Heart left ventricle (tissue), 16 donors: ENCODE measurements around the gene CDH23. TPM values are rescaled to one million over a fixed set of nuclear protein-coding genes. Genes with fewer than 3 reads are reported as not detected.

Experiments used
- ATAC-seq, 4 donors: fragments of 200-7000 bp; cut with Tn5 transposase; one replicate each; pipeline ENCODE4 v1.9.1; 2020 to 2022; ENCODE audit warnings: moderate library complexity in 4 of 4, mild to moderate bottlenecking in 3 of 4, moderate number of reproducible peaks in 1 of 4
- DNase-seq, 5 donors: peaks; one replicate each; pipeline ENCODE4 v3.0.0-alpha.2; 2020
- H3K27ac ChIP-seq, 12 donors: fragments of 200-600 bp; sonication (generic) in 4 of 12; one replicate each; pipeline versions ENCODE4 v1.5.0 to v1.8.0; 2016 to 2022; ENCODE audit warnings: mild to moderate bottlenecking in 2 of 12
- H3K27me3 ChIP-seq, 9 donors: fragments of 200-600 bp; sonication (generic) in 2 of 9; one replicate each; pipeline versions ENCODE4 v1.5.1 to v1.8.0; 2016 to 2022; ENCODE audit warnings: mild to moderate bottlenecking in 3 of 9
- H3K36me3 ChIP-seq, 9 donors: fragments of 200-600 bp; sonication (generic) in 2 of 9; one replicate each; pipeline versions ENCODE4 v1.5.0 to v1.8.0; 2018 to 2022; ENCODE audit warnings: mild to moderate bottlenecking in 2 of 9
- H3K4me1 ChIP-seq, 12 donors: fragments of 200-600 bp; sonication (generic) in 4 of 12; one replicate each; pipeline versions ENCODE4 v1.5.0 to v1.8.0; 2016 to 2022; ENCODE audit warnings: mild to moderate bottlenecking in 3 of 12
- H3K4me3 ChIP-seq, 12 donors: fragments of 200-600 bp; sonication (generic) in 4 of 12; one replicate each; pipeline versions ENCODE4 v1.5.0 to v1.8.0; 2017 to 2022; ENCODE audit warnings: mild to moderate bottlenecking in 9 of 12, moderate library complexity in 4 of 12
- H3K9me3 ChIP-seq, 12 donors: fragments of 200-600 bp; sonication (generic) in 4 of 12; one replicate each; pipeline versions ENCODE4 v1.5.0 to v1.8.0; 2016 to 2022; ENCODE audit warnings: mild to moderate bottlenecking in 1 of 12
- CTCF ChIP-seq, 12 donors: fragments of 200-600 bp; sonication (generic) in 4 of 12; IDR thresholded peaks; one replicate each; pipeline versions ENCODE4 v1.5.0 to v1.8.0; 2018 to 2022; ENCODE audit warnings: antibody characterized with exemption in 12 of 12, mild to moderate bottlenecking in 5 of 12
- POLR2A ChIP-seq, 2 donors: fragments of 450-650 bp; IDR thresholded peaks; one replicate each; pipeline ENCODE4 v1.6.1; 2017; ENCODE audit warnings: antibody characterized with exemption in 2 of 2, mild to moderate bottlenecking in 2 of 2, moderate library complexity in 2 of 2
- WGBS, 4 donors: extraction: QIAGEN DNeasy Blood & Tissue Kit in 2 of 4; methylation state at CpG; one replicate each; pipeline versions ENCODE4 v1.1.5 to v1.1.7; 2013 to 2018; 5-methylcytosine and 5-hydroxymethylcytosine counted together
- intact Hi-C, 10 donors: fragments of 100-400 bp; cut with DNase I; formaldehyde crosslinking; loops; one replicate each; pipeline versions ENCODE4 v1.11.1 to v1.14.2; 2022
- polyA plus RNA-seq, 2 donors: library from polyadenylated mRNA; stranded (reverse); fragments of 200-250 nt; gene quantifications; one replicate each; pipeline ENCODE4 v1.2.3, GENCODE V29; 2013
- total RNA-seq, 9 donors: library from RNA; depleted of rRNA in 2 of 9; stranded (reverse); fragments of >200 nt in 2 of 9; fragmentation: NEBNext Ultra II Directional in 3 of 9; extraction: Animal tissue kit (Norgen Biotek cat#: 25700) in 3 of 9; gene quantifications; one replicate each; pipeline versions ENCODE4 v1.1.0 to v1.2.4, GENCODE V29; 2016 to 2023
- donor health status: ischemic (EF 13 %, LVEDD 7.1; RV severe dilation, severe dysfunction).
- donor health status: healthy with polysubstance abuse.
- donor health status: DM: no; HTN: yes; CAD: no.
- donor health status: DM: no; HTN: no; CAD: no.
- donor health status: ischemic (EF 25% LVEDD 6.9; RV normal size, moderate dysfunction).
- donor health status: ischemic (EF 25% LVEDD 5.7; RV mildly dilated, moderate dysfunction).
- donor health status: healthy.
- donor health status: DM: yes; HTN: yes; CAD: no.
- donor health status: ischemic (EF 35%, LVEDD 5.7; RV mildly dilated, moderate dysfunction).
- donor health status: nonischemic (EF 11% LVEDD 7.7; RV severe dilation, severe dysfunction).
- donor health status: DM: yes; HTN: yes; CAD: no.
- donor health status: PGD.
- donor health status: ischemic (EF 29% LVEDD 5.4; RV normal size, mild dysfunction).
- donor health status: nonischemic (EF 23%, LVEDD 6.1; RV moderate dilation, normal function).

CDH23 gene
- total and polyA plus RNA-seq, 11 donors = 1.2 to 8.6 (median 3.9) TPM

DNA sequence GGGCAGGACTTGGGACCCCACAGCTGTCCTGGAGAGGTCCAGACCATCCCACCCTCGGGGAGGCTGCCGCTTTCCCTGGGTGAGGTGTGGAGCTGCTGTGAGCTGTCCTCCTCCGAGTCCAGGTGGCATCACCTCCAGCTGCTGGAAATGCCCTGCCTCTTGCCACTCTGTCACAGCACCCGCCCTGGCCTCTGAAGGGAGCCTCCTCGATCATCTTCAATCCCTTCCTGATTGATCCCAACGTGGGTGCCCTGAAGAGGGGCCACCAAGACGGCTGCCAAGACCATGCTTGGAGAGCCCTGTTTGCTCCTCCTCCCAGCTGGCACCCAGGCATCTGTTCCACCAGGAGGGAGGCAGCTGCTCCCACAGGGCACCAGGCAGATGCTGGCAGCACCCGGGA is 318.3 kb downstream of the CDH23 start:
- H3K4me1 ChIP-seq = peaks cover 8 to 72% (median 53%) of the 10 kb centered on the region in 12 donors
- DNase-seq = no peak
- intact Hi-C loops = no loop called here
- no peak for ATAC-seq
- 85 to 91% (median 88%) methylated on average over 6 to 8 of the region's 8 CpGs for WGBS, 4 donors
- H3K9me3 ChIP-seq = no peaks in the 10 kb centered on the region
- peak overlapping the region in 1 of 12 donors; percentile 23 for H3K4me3 ChIP-seq
- no peaks in the 10 kb centered on the region for H3K36me3 ChIP-seq
- H3K27ac ChIP-seq = peak overlapping the region in 9 of 12 donors; percentile 82 to 94 (median 91)
- TF ChIP-seq POLR2A (IDR thresholded peaks at IDR 0.05) (no peak), CTCF (IDR thresholded peaks at IDR 0.05) (no peak)
- H3K27me3 ChIP-seq = no peaks in the 10 kb centered on the region

GRCh38 chr10:71715860-71716259 is 319.1 kb downstream of the CDH23 start:
- Histone ChIP-seq H3K36me3 (no peaks in the 10 kb centered on the region), H3K27me3 (no peaks in the 10 kb centered on the region), H3K27ac (peak overlapping the region in 1 of 12 donors; percentile 94), H3K9me3 (no peaks in the 10 kb centered on the region), H3K4me3 (peak overlapping the region in 1 of 12 donors; percentile 23), H3K4me1 (peaks cover 8 to 72% (median 53%) of the 10 kb centered on the region in 12 donors)
- WGBS, 4 donors = 94 to 99% (median 96%) methylated on average over 17 to 20 of the region's 20 CpGs
- TF ChIP-seq POLR2A (IDR thresholded peaks at IDR 0.05) (no peak), CTCF (IDR thresholded peaks at IDR 0.05) (no peak)
- DNase-seq = no peak
- intact Hi-C loops = no loop called here
- no peak for ATAC-seq

DNA sequence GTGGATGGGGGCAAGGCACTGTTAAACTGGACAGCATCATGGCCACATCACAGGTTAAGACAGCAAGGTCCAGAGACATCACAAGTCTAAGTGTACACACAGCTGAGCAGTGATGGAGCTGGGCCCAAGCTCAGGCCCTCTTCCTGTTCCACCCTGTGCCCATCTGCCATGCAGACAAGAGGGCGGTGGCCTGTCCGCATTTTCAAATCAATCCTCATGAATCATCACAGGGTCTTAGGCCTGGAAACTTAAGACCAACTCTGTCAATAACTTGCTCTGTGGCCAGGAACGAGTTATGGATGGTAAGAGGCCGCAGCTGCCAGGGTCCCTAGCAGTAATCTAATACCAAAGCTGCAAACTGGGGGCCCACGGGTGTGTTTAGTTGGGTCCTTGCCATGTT is 319.7 kb downstream of the CDH23 start:
- ATAC-seq = no peak
- intact Hi-C loops = no loop called here
- H3K4me1 ChIP-seq = peaks cover 8 to 72% (median 53%) of the 10 kb centered on the region in 12 donors
- no peaks in the 10 kb centered on the region for H3K27me3 ChIP-seq
- no peaks in the 10 kb centered on the region for H3K9me3 ChIP-seq
- H3K4me3 ChIP-seq = no peak overlapping the region
- peak overlapping the region in 1 of 12 donors; percentile 94 for H3K27ac ChIP-seq
- 90 to 95% (median 92%) methylated on average over 4 to 5 of the region's 5 CpGs for WGBS, 4 donors
- TF ChIP-seq POLR2A (IDR thresholded peaks at IDR 0.05) (no peak), CTCF (IDR thresholded peaks at IDR 0.05) (no peak)
- no peak for DNase-seq
- no peaks in the 10 kb centered on the region for H3K36me3 ChIP-seq

GRCh38 chr10:71717056-71717455 is 320.3 kb downstream of the CDH23 start:
- no peak for TF ChIP-seq POLR2A (IDR thresholded peaks at IDR 0.05)
- TF ChIP-seq CTCF (IDR thresholded peaks at IDR 0.05) = no peak
- DNase-seq (no peak), ATAC-seq (no peak)
- Histone ChIP-seq H3K4me3 (no peak overlapping the region), H3K36me3 (no peaks in the 10 kb centered on the region), H3K4me1 (peaks cover 8 to 70% (median 53%) of the 10 kb centered on the region in 12 donors), H3K27me3 (no peaks in the 10 kb centered on the region), H3K9me3 (no peaks in the 10 kb centered on the region), H3K27ac (peak overlapping the region in 5 of 12 donors; percentile 4 to 57 (median 38))
- intact Hi-C loops = no loop called here
- 88 to 97% (median 92%) methylated on average over 4 of the region's 4 CpGs for WGBS, 4 donors
